HL-60 (cell line): ENCODE data around the gene NARF.
"Not testable (repeated sequence)": the region's sequence is repeated elsewhere in the genome, so short reads cannot be mapped to it uniquely, and the experiment has no call there.

ENCODE experiments used
- CTCF ChIP-seq: IDR thresholded peaks from one replicate; pipeline ENCODE4 v1.5.1; 2011; ENCODE audit warnings: low read length, control low read depth, inconsistent platforms; ENCODE audit not compliant: insufficient read depth
- TF ChIP-seq, protein P1 (sequence below): IDR thresholded peaks from 2 replicates; pipeline ENCODE4 v1.6.1; 2012; ENCODE audit warnings: low read depth; ENCODE audit not compliant: insufficient replicate concordance

GRCh38 chr17:82453706-82454105 lies 4.8 kb upstream of the NARF start:
- TF ChIP-seq CTCF: not testable (repeated sequence)
- TF ChIP-seq, protein P1, sequence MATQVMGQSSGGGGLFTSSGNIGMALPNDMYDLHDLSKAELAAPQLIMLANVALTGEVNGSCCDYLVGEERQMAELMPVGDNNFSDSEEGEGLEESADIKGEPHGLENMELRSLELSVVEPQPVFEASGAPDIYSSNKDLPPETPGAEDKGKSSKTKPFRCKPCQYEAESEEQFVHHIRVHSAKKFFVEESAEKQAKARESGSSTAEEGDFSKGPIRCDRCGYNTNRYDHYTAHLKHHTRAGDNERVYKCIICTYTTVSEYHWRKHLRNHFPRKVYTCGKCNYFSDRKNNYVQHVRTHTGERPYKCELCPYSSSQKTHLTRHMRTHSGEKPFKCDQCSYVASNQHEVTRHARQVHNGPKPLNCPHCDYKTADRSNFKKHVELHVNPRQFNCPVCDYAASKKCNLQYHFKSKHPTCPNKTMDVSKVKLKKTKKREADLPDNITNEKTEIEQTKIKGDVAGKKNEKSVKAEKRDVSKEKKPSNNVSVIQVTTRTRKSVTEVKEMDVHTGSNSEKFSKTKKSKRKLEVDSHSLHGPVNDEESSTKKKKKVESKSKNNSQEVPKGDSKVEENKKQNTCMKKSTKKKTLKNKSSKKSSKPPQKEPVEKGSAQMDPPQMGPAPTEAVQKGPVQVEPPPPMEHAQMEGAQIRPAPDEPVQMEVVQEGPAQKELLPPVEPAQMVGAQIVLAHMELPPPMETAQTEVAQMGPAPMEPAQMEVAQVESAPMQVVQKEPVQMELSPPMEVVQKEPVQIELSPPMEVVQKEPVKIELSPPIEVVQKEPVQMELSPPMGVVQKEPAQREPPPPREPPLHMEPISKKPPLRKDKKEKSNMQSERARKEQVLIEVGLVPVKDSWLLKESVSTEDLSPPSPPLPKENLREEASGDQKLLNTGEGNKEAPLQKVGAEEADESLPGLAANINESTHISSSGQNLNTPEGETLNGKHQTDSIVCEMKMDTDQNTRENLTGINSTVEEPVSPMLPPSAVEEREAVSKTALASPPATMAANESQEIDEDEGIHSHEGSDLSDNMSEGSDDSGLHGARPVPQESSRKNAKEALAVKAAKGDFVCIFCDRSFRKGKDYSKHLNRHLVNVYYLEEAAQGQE: not testable (repeated sequence)
